C4-2B (cell line): ENCODE data around the gene KRT33A.

Source experiments
- ZFX ChIP-seq: fragments of 450-650 bp; IDR thresholded peaks from 2 replicates; pipeline ENCODE4 v1.6.1; 2017
- TF ChIP-seq, protein P1 (sequence below): fragments of 450-650 bp; conservative IDR thresholded peaks from 2 replicates; pipeline ENCODE4 v1.5.1; 2017; ENCODE audit warnings: mild to moderate bottlenecking

DNA sequence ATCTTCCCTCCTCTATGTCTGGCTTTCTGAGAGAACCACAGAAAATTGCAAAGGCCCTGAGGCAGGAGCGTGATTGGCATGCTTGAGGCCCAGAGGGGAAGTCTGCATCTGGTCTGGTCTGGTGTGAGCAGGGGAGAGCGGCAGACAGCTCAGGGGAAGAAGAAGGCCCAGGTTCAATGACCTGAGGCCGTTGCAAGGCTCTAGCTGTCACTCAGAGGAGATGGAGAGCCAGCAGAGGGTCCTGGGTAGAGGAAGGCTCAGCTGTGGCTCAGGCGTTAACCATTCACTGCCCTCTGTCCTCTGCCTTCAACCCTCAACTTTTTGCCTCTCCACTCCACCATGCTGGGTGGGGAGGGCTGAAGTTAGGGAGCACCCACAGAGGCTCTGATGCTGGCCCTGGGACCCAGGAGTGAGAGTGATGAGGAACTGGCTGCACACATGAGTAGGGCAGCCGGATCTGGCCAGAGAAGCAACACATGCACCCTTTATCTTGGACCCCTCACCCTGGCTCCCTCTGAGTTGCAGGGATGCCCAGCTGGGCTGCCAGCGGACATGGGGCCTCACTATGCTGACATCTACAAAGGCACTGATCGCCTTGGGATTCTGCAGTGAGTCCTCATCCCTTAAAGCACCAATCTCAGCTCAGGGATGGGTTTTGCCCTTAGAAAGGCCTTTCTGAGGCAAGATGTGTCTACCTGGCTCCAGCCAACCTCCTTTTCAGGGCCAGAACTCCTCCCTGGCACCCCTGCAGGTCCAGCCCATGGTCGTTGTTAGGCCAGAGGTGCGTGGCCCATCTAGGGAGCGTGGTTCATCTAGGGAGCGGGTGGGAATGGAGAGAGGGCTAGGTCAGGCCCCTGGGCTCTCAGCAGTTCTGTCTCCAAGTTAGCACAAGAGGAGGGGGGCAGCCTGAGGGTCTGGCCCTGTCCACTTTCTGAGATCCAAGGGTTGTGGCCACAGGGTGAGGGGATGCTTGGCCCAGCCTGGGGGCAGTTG, 27.4 kb downstream of the KRT33A start:
- TF ChIP-seq, protein P1, sequence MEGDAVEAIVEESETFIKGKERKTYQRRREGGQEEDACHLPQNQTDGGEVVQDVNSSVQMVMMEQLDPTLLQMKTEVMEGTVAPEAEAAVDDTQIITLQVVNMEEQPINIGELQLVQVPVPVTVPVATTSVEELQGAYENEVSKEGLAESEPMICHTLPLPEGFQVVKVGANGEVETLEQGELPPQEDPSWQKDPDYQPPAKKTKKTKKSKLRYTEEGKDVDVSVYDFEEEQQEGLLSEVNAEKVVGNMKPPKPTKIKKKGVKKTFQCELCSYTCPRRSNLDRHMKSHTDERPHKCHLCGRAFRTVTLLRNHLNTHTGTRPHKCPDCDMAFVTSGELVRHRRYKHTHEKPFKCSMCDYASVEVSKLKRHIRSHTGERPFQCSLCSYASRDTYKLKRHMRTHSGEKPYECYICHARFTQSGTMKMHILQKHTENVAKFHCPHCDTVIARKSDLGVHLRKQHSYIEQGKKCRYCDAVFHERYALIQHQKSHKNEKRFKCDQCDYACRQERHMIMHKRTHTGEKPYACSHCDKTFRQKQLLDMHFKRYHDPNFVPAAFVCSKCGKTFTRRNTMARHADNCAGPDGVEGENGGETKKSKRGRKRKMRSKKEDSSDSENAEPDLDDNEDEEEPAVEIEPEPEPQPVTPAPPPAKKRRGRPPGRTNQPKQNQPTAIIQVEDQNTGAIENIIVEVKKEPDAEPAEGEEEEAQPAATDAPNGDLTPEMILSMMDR, result no peak
- TF ChIP-seq ZFX, result no peak
